ENCODE data around the gene EVL. TPM values are rescaled to one million over a fixed set of nuclear protein-coding genes. Genes with fewer than 3 reads are reported as not detected.

EVL gene
- total and polyA plus RNA-seq, 2 donors (not counting 3 experiments of a cell fraction or from before 2014, with no cell fraction given), result 34.6 to 62.5 TPM

DNA sequence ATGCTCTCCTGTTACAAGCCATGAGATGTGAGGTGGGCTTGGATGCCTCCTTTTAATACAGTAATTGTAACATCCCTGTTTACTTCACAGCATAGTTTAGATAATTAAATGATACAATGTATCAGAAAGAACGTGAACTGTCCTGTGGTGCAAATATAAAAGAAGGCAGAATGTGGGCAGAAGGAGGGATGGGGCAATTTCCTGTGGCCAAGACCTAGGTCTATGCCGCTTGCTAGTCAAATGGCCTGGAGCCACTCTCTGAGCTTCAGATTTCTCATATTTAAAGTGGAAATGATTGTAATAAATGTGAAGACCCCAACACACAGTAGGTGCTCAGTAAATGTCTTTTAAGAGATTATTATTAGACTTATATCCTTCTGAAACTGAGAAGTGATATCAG is 24.0 kb upstream of the EVL start:
- no peak overlapping the region for H2AFZ ChIP-seq (ENCODE audit: low read depth, low read length)
- POLR2A ChIA-PET, result no interaction called here

More for the DNA sequence above, 24.0 kb upstream of the EVL start:
- no peaks in the 10 kb centered on the region for H4K20me1 ChIP-seq (replicated peaks; ENCODE audit: control insufficient read depth, extremely low read depth, insufficient read depth, low read length)
- H3K79me2 ChIP-seq (ENCODE audit: control insufficient read depth, insufficient read depth, low read length), result no peaks in the 10 kb centered on the region
- H3K9me1 ChIP-seq (replicated peaks; ENCODE audit: control insufficient read depth, extremely low read depth, insufficient read depth, low read length), result no peaks in the 10 kb centered on the region
- no peak for TF ChIP-seq FOS (IDR thresholded peaks at IDR 0.05; ENCODE audit: borderline replicate concordance, insufficient read depth, low read length)
- no peak for TF ChIP-seq CTCF (IDR thresholded peaks at IDR 0.05; ENCODE audit: extremely low read depth in 1 of 2, insufficient read depth in 1 of 2, low read depth in 1 of 2, low read length in 2 of 2)
- no peak for TF ChIP-seq GATA2 (IDR thresholded peaks at IDR 0.05; ENCODE audit: insufficient read depth, insufficient read length, low read depth, low read length)
- TF ChIP-seq POLR2AphosphoS5 (IDR thresholded peaks at IDR 0.05; ENCODE audit: insufficient read depth, low read depth, low read length), result no peak
- no peak for TF ChIP-seq MYC (IDR thresholded peaks at IDR 0.05; ENCODE audit: low read depth, low read length)
- TF ChIP-seq POLR2A (IDR thresholded peaks at IDR 0.05; ENCODE audit: low read depth, low read length), result no peak
- TF ChIP-seq, protein P1, sequence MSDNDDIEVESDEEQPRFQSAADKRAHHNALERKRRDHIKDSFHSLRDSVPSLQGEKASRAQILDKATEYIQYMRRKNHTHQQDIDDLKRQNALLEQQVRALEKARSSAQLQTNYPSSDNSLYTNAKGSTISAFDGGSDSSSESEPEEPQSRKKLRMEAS (IDR thresholded peaks at IDR 0.05; ENCODE audit: insufficient read depth, insufficient read length), result no peak
- intact Hi-C loops (cut with micrococcal nuclease) (no loop called here), dilution Hi-C loops (cut with MboI; ENCODE audit: extremely low pct_ligation_motif_present, low sequenced_read_pairs) (no loop called here)
- H3K4me1 ChIP-seq (ENCODE audit: control insufficient read depth, extremely low read depth, insufficient read depth, low read length), result no peaks in the 10 kb centered on the region
- no peak overlapping the region for H3K4me2 ChIP-seq (ENCODE audit: insufficient read depth, low read length)
- H3K27me3 ChIP-seq (ENCODE audit: control insufficient read depth in 2 of 2, insufficient read depth in 2 of 2, low read length in 2 of 2), result no peaks in the 10 kb centered on the region
- no peak overlapping the region for H3K27ac ChIP-seq (ENCODE audit: insufficient read depth, low read depth, low read length)
- H3K9ac ChIP-seq (replicated peaks; ENCODE audit: extremely low read depth, insufficient read depth, low read length), result no peak overlapping the region
- BruUV-seq (replicated peaks), result no TSS peak
- FAIRE-seq, result no peak
- no peaks in the 10 kb centered on the region for H3K9me3 ChIP-seq (replicated peaks; ENCODE audit: control insufficient read depth, insufficient read depth, low read length)
- CTCF ChIA-PET, result no interaction called here
- DNase-seq (ENCODE audit: low read depth, low spot score), result no peak
- no peak overlapping the region for H3K4me3 ChIP-seq (replicated peaks in 1 of 3; ENCODE audit: insufficient read depth in 1 of 3, low read depth in 1 of 3, low read length in 3 of 3)
- H3K36me3 ChIP-seq (ENCODE audit: control insufficient read depth in 2 of 2, extremely low read depth in 1 of 2, insufficient read depth in 2 of 2, low read length in 2 of 2), result no peaks in the 10 kb centered on the region

Measured in endothelial cell of umbilical vein (primary cell).